SK-N-SH (cell line): ENCODE data around the gene ACOXL. TPM values are rescaled to one million over a fixed set of nuclear protein-coding genes. Genes with fewer than 3 reads are reported as not detected.
A peak's percentile ranks its signal among the peaks of the same experiment; 100 is the strongest.

Experiments used
- CTCF ChIA-PET: fragments of 300-600, 350-600 bp; formaldehyde crosslinking; extraction: SDS; loops from one replicate; lab custom pipeline; 2021; lab: Yijun Ruan, JAX
- POLR2A ChIA-PET: fragments of 350-600 bp; sonication (Branson Sonifier 250); formaldehyde crosslinking; extraction: SDS; loops from one replicate; lab custom pipeline; 2020; ENCODE audit warnings: antibody characterized with exemption, inconsistent platforms; lab: Yijun Ruan, JAX
- DNase-seq: peaks from one replicate; pipeline ENCODE4 v3.0.0; 2012
- H2AFZ ChIP-seq: fragments of 200-600 bp; sonication (generic); 2 replicates; pipeline ENCODE4 v1.8.1; 2016; ENCODE audit warnings: antibody characterized with exemption, mild to moderate bottlenecking, low read depth
- H3F3A ChIP-seq: fragments of 200-600 bp; sonication (generic); replicated peaks from 2 replicates; pipeline ENCODE3; 2016; ENCODE audit warnings: antibody characterized with exemption, mild to moderate bottlenecking; ENCODE audit not compliant: insufficient read depth
- H3K27ac ChIP-seq, 2 experiments: fragments of 200-500 bp in 1 of 2; fragments of 200-600 bp in 1 of 2; sonication (Bioruptor generic) in 1 of 2; sonication (generic), shearing (Covaris generic) in 1 of 2; 2 replicates each; pipeline versions ENCODE4 v1.5.1 to v1.6.1; 2014 to 2016; ENCODE audit warnings: low read depth in 2 of 2, inconsistent platforms in 1 of 2, low read length in 1 of 2, mild to moderate bottlenecking in 1 of 2, mixed read lengths in 1 of 2
- H3K27me3 ChIP-seq: fragments of 200-600 bp; sonication (generic), shearing (Covaris generic); 2 replicates; pipeline ENCODE4 v1.6.1; 2016; ENCODE audit warnings: mixed run types; ENCODE audit not compliant: insufficient read depth
- H3K36me3 ChIP-seq, 2 experiments: fragments of 200-500 bp in 1 of 2; fragments of 200-600 bp in 1 of 2; sonication (Bioruptor generic) in 1 of 2; sonication (generic) in 1 of 2; replicated peaks in 1 of 2; 2 replicates each; pipeline versions ENCODE3 to v1.5.1; 2014 to 2016; ENCODE audit warnings: low read length in 1 of 2, mild to moderate bottlenecking in 1 of 2; ENCODE audit not compliant: insufficient read depth in 2 of 2, control insufficient read depth in 1 of 2
- H3K4me1 ChIP-seq, 2 experiments: fragments of 200-500 bp in 1 of 2; fragments of 200-600 bp in 1 of 2; sonication (Bioruptor generic) in 1 of 2; sonication (generic), shearing (Covaris generic) in 1 of 2; 2 replicates each; pipeline versions ENCODE4 v1.5.1 to v1.6.1; 2014 to 2016; ENCODE audit warnings: low read depth in 1 of 2, low read length in 1 of 2, mixed run types in 1 of 2; ENCODE audit not compliant: insufficient read depth in 2 of 2, control insufficient read depth in 1 of 2
- H3K4me2 ChIP-seq: fragments of 200-600 bp; sonication (generic), shearing (Covaris generic); 2 replicates; pipeline ENCODE4 v1.6.1; 2017; ENCODE audit warnings: mixed run types
- H3K4me3 ChIP-seq, 2 experiments: fragments of 200-500 bp in 1 of 2; fragments of 200-600 bp in 1 of 2; sonication (Bioruptor generic) in 1 of 2; sonication (generic), shearing (Covaris generic) in 1 of 2; 2 replicates each; pipeline versions ENCODE4 v1.5.1 to v1.8.1; 2014 to 2016; ENCODE audit warnings: low read depth in 2 of 2, inconsistent platforms in 1 of 2, low read length in 1 of 2, mild to moderate bottlenecking in 1 of 2, mixed read lengths in 1 of 2, moderate library complexity in 1 of 2
- H3K79me2 ChIP-seq: fragments of 200-600 bp; sonication (generic); 2 replicates; pipeline ENCODE4 v1.8.1; 2017; ENCODE audit warnings: mild to moderate bottlenecking; ENCODE audit not compliant: insufficient read depth
- H3K9ac ChIP-seq: fragments of 200-600 bp; sonication (generic); 2 replicates; pipeline ENCODE4 v1.6.1; 2017; ENCODE audit warnings: mixed run types
- H3K9me2 ChIP-seq: fragments of 200-600 bp; sonication (generic); 2 replicates; pipeline ENCODE4 v1.6.1; 2017; ENCODE audit warnings: mixed run types
- H3K9me3 ChIP-seq: fragments of 200-600 bp; sonication (generic); 2 replicates; pipeline ENCODE4 v1.6.1; 2017; ENCODE audit warnings: mixed run types, mild to moderate bottlenecking, moderate library complexity
- H4K20me1 ChIP-seq: fragments of 200-600 bp; sonication (generic); 2 replicates; pipeline ENCODE4 v1.6.1; 2017; ENCODE audit warnings: mild to moderate bottlenecking, mixed run types; ENCODE audit not compliant: insufficient read depth
- ELF1 ChIP-seq: IDR thresholded peaks from 2 replicates; pipeline ENCODE4 v1.4.0; 2012
- EZH2phosphoT487 ChIP-seq: fragments of 200-600 bp; sonication (generic); IDR thresholded peaks from 2 replicates; pipeline ENCODE4 v1.6.1; 2017; ENCODE audit warnings: low read depth, mixed run types, mild to moderate bottlenecking, antibody characterized with exemption, moderate library complexity, borderline replicate concordance
- FOSL2 ChIP-seq: IDR thresholded peaks from 2 replicates; pipeline ENCODE4 v1.4.0; 2012; ENCODE audit warnings: low read depth, mild to moderate bottlenecking, moderate library complexity, borderline replicate concordance
- FOXJ3 ChIP-seq: sonication (generic); formaldehyde crosslinking; IDR thresholded peaks from 2 replicates; pipeline ENCODE4 v1.5.1; 2020; ENCODE audit warnings: mild to moderate bottlenecking, missing genetic modification reagents
- FOXM1 ChIP-seq: IDR thresholded peaks from 2 replicates; pipeline ENCODE4 v1.4.0; 2012; ENCODE audit warnings: low read depth, mild to moderate bottlenecking
- GABPA ChIP-seq: IDR thresholded peaks from 2 replicates; pipeline ENCODE4 v1.4.0; 2012; ENCODE audit warnings: low read depth, mild to moderate bottlenecking
- GATA2 ChIP-seq: sonication (generic); formaldehyde crosslinking; IDR thresholded peaks from 2 replicates; pipeline ENCODE4 v1.5.0; 2020; ENCODE audit warnings: mild to moderate bottlenecking, missing genetic modification reagents
- JUND ChIP-seq: IDR thresholded peaks from 2 replicates; pipeline ENCODE4 v1.4.0; 2012
- MXI1 ChIP-seq: IDR thresholded peaks from 2 replicates; pipeline ENCODE4 v1.6.1; 2012; ENCODE audit warnings: mild to moderate bottlenecking, low read depth, low read length, improper control_type of control experiment
- NFIC ChIP-seq: IDR thresholded peaks from 2 replicates; pipeline ENCODE4 v1.4.0; 2012; ENCODE audit warnings: borderline replicate concordance
- NRF1 ChIP-seq: IDR thresholded peaks from 2 replicates; pipeline ENCODE4 v1.6.1; 2012; ENCODE audit warnings: low read depth, mild to moderate bottlenecking, low read length
- POLR2AphosphoS5 ChIP-seq: IDR thresholded peaks from 2 replicates; pipeline ENCODE4 v1.6.1; 2012; ENCODE audit warnings: low read depth, low read length
- RAD21 ChIP-seq: IDR thresholded peaks from 2 replicates; pipeline ENCODE4 v1.6.1; 2012; ENCODE audit warnings: mild to moderate bottlenecking, low read length
- SIN3A ChIP-seq: IDR thresholded peaks from 2 replicates; pipeline ENCODE4 v1.6.1; 2012; ENCODE audit warnings: low read depth, mild to moderate bottlenecking, low read length, moderate library complexity, borderline replicate concordance
- SMC3 ChIP-seq: IDR thresholded peaks from 2 replicates; pipeline ENCODE4 v1.6.1; 2012; ENCODE audit warnings: low read depth, low read length, improper control_type of control experiment
- TCF12 ChIP-seq: IDR thresholded peaks from 2 replicates; pipeline ENCODE4 v1.4.0; 2012
- TEAD4 ChIP-seq: IDR thresholded peaks from 2 replicates; pipeline ENCODE4 v1.4.0; 2012; ENCODE audit warnings: mild to moderate bottlenecking, borderline replicate concordance; ENCODE audit not compliant: insufficient read depth
- USF1 ChIP-seq: IDR thresholded peaks from 2 replicates; pipeline ENCODE4 v1.4.0; 2012; ENCODE audit warnings: low read depth, borderline replicate concordance
- USF2 ChIP-seq: fragments of 150-350 bp; IDR thresholded peaks from 2 replicates; pipeline ENCODE4 v1.6.1; 2017; ENCODE audit warnings: antibody characterized with exemption, low read length, low read depth, borderline replicate concordance
- YY1 ChIP-seq: IDR thresholded peaks from 2 replicates; pipeline ENCODE4 v1.4.0; 2012; ENCODE audit warnings: low read depth, mild to moderate bottlenecking
- WGBS: methylation state at CpG from one replicate; pipeline ENCODE4 v1.1.6; 2017; ENCODE audit warnings: low lambda C conversion rate; 5-methylcytosine and 5-hydroxymethylcytosine counted together
- polyA plus RNA-seq, 3 experiments: library from polyadenylated mRNA; depleted of rRNA; stranded (reverse); fragments of >200 nt; gene quantifications; 2 replicates each; pipeline ENCODE4 v1.2.3, GENCODE V29; 2012

Gene ACOXL
- polyA plus RNA-seq, 1 of the 3 experiments (the other 2 are of a cell fraction), result not detected

GRCh38 chr2:111162718-111163331 is 430.5 kb downstream of the ACOXL start:
- peak; percentile 50; the same call in 1 of the 2 replicates for TF ChIP-seq MXI1
- TF ChIP-seq SIN3A, result no peak
- no peak for TF ChIP-seq USF2
- TF ChIP-seq TEAD4, result no peak
- no peak for TF ChIP-seq USF1
- peak; percentile 19; the same call in 1 of the 2 replicates for TF ChIP-seq TCF12
- peak; percentile 53 for TF ChIP-seq GATA2 (CRISPR knock-in tag)
- 0 out of 2 replicates have a peak, but pooled peaks have one; percentile 59 for TF ChIP-seq FOXJ3 (CRISPR knock-in tag)
- H3K9ac ChIP-seq, result no peak overlapping the region
- H4K20me1 ChIP-seq, result peaks cover 6% of the 10 kb centered on the region; the same call in 1 of the 2 replicates
- peaks cover 8 to 43% of the 10 kb centered on the region in 2 experiments for H3K36me3 ChIP-seq
- H3K4me1 ChIP-seq, result peaks cover 23 to 66% of the 10 kb centered on the region in 2 experiments
- no peak overlapping the region for H2AFZ ChIP-seq
- CTCF ChIA-PET, result interaction anchor here (0.9 to 1.5 kb wide), 3 partner anchors 15 to 131 kb away, joined by 3 to 5 read pairs (median 4); no protein-coding TSS in a partner anchor
- no peaks in the 10 kb centered on the region for H3K27me3 ChIP-seq
- peak; percentile 59 for DNase-seq
- peaks cover 4% of the 10 kb centered on the region for H3F3A ChIP-seq
- H3K9me2 ChIP-seq, result no peaks in the 10 kb centered on the region
- H3K9me3 ChIP-seq, result no peaks in the 10 kb centered on the region
- peak overlapping the region in 1 of 2 experiments; percentile 91; a peak in 2 of 4 replicates for H3K27ac ChIP-seq
- WGBS, result 86% methylated on average over 11 of the region's 12 CpGs
- no peak overlapping the region for H3K4me3 ChIP-seq
- H3K4me2 ChIP-seq, result no peak overlapping the region
- POLR2A ChIA-PET, result no interaction called here
- H3K79me2 ChIP-seq, result no peaks in the 10 kb centered on the region

DNA sequence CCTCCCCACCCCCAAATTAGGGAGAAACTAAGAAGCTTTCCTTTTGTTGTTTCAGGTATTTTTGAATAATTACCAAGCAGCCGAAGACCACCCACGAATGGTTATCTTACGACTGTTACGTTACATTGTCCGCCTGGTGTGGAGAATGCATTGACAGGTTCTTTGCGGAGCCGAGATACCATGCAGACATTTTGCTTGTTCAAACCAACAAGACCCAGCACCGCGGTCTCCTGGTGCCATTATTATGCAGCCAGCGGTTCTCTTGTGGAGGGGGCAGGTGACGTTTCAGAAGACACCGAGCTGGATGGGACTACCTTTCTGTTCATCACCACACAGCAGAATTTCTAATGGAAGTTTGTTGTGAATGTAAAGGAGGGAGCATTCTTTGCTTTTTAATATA is 431.7 kb downstream of the ACOXL start:
- H3K79me2 ChIP-seq, result no peaks in the 10 kb centered on the region
- no peaks in the 10 kb centered on the region for H3K9me2 ChIP-seq
- no peak overlapping the region for H2AFZ ChIP-seq
- H3K27ac ChIP-seq, result no peak overlapping the region
- H3K36me3 ChIP-seq, result peaks cover 8 to 38% of the 10 kb centered on the region in 2 experiments
- H3K4me2 ChIP-seq, result no peak overlapping the region
- DNase-seq, result no peak
- POLR2A ChIA-PET, result no interaction called here
- H3K9ac ChIP-seq, result no peak overlapping the region
- no peak for TF ChIP-seq FOXM1
- no peak for TF ChIP-seq SMC3
- TF ChIP-seq GABPA, result no peak
- TF ChIP-seq JUND, result no peak
- TF ChIP-seq TEAD4, result no peak
- TF ChIP-seq EZH2phosphoT487, result no peak
- no peak for TF ChIP-seq RAD21
- TF ChIP-seq NRF1, result no peak
- TF ChIP-seq SIN3A, result no peak
- no peak for TF ChIP-seq YY1
- no peak for TF ChIP-seq ELF1
- TF ChIP-seq NFIC, result no peak
- no peak for TF ChIP-seq FOSL2
- TF ChIP-seq POLR2AphosphoS5, result no peak
- over 99% methylated on average over 12 of the region's 12 CpGs for WGBS
- H3K4me1 ChIP-seq, result peaks cover 36 to 65% of the 10 kb centered on the region in 2 experiments
- CTCF ChIA-PET, result no interaction called here
- peaks cover 9% of the 10 kb centered on the region for H3F3A ChIP-seq
- H3K27me3 ChIP-seq, result no peaks in the 10 kb centered on the region
- H4K20me1 ChIP-seq, result peaks cover 6% of the 10 kb centered on the region; the same call in 1 of the 2 replicates
- H3K9me3 ChIP-seq, result no peaks in the 10 kb centered on the region
- no peak overlapping the region for H3K4me3 ChIP-seq
